Lower lobe of right lung (tissue), 2 donors: ENCODE data around the gene CCDC141. TPM values are rescaled to one million over a fixed set of nuclear protein-coding genes. Genes with fewer than 3 reads are reported as not detected.

Source experiments
- ATAC-seq, 2 donors: fragments of 200-7000 bp; cut with Tn5 transposase; one replicate each; pipeline ENCODE4 v1.9.1; 2020 to 2022; ENCODE audit warnings: mild to moderate bottlenecking in 2 of 2, moderate library complexity in 2 of 2
- DNase-seq: peaks from one replicate; pipeline ENCODE4 v3.0.0-alpha.2; 2020
- H3K27ac ChIP-seq: fragments of 200-600 bp; one replicate; pipeline ENCODE4 v1.8.0; 2022
- H3K27me3 ChIP-seq: fragments of 200-600 bp; one replicate; pipeline ENCODE4 v1.8.0; 2022; ENCODE audit warnings: low read depth
- H3K36me3 ChIP-seq: fragments of 200-600 bp; one replicate; pipeline ENCODE4 v1.8.0; 2022; ENCODE audit warnings: mild to moderate bottlenecking
- H3K4me1 ChIP-seq: fragments of 200-600 bp; one replicate; pipeline ENCODE4 v1.8.0; 2022
- H3K4me3 ChIP-seq: fragments of 200-600 bp; one replicate; pipeline ENCODE4 v1.8.0; 2022; ENCODE audit warnings: mild to moderate bottlenecking
- H3K9me3 ChIP-seq: fragments of 200-600 bp; one replicate; pipeline ENCODE4 v1.8.0; 2022
- CTCF ChIP-seq: fragments of 200-600 bp; IDR thresholded peaks from one replicate; pipeline ENCODE4 v1.8.0; 2022; ENCODE audit warnings: antibody characterized with exemption, mild to moderate bottlenecking
- intact Hi-C: fragments of 100-400 bp; cut with DNase I; formaldehyde crosslinking; loops from one replicate; pipeline ENCODE4 v1.11.0; 2022
- total RNA-seq: library from RNA; stranded (reverse); fragmentation: NEBNext Ultra II Directional; extraction: Animal tissue kit (Norgen Biotek cat#: 25700); gene quantifications from one replicate; pipeline ENCODE4 v1.2.1, GENCODE V29; 2021
- donor health status: DM: no; HTN: yes; CAD: no; lungs with severe emphysema.

The CCDC141 gene
- total RNA-seq, 1 donor from 2014 or later, result 40.5 TPM

GRCh38 chr2:178858896-178859625 is 190.9 kb downstream of the CCDC141 start:
- H3K36me3 ChIP-seq, result peaks cover 3% of the 10 kb centered on the region
- H3K27ac ChIP-seq, result no peak overlapping the region

GRCh38 chr2:178855151-178855550 is 194.8 kb downstream of the CCDC141 start:
- H3K9me3 ChIP-seq, result no peaks in the 10 kb centered on the region
- no peak overlapping the region for H3K4me3 ChIP-seq
- no peaks in the 10 kb centered on the region for H3K4me1 ChIP-seq
- intact Hi-C loops, result no loop called here
- no peak for ATAC-seq
- no peaks in the 10 kb centered on the region for H3K27me3 ChIP-seq
- H3K27ac ChIP-seq, result no peak overlapping the region
- TF ChIP-seq CTCF, result no peak
- no peak for DNase-seq
- H3K36me3 ChIP-seq, result peaks cover 6% of the 10 kb centered on the region

More at GRCh38 chr2:178858896-178859625, 190.9 kb downstream of the CCDC141 start:
- Histone ChIP-seq H3K9me3 (no peaks in the 10 kb centered on the region), H3K4me1 (peaks cover 2% of the 10 kb centered on the region), H3K27me3 (no peaks in the 10 kb centered on the region), H3K4me3 (no peak overlapping the region)
- no peak for TF ChIP-seq CTCF
- no peak for DNase-seq
- intact Hi-C loops, result no loop called here
- ATAC-seq, result no peak

- no peaks in the 10 kb centered on the region for H3K4me1 ChIP-seq
- H3K27ac ChIP-seq, result no peak overlapping the region
- no peaks in the 10 kb centered on the region for H3K9me3 ChIP-seq
- DNase-seq (no peak), ATAC-seq (no peak)
- no peaks in the 10 kb centered on the region for H3K27me3 ChIP-seq
- H3K4me3 ChIP-seq, result no peak overlapping the region
- peaks cover 13% of the 10 kb centered on the region for H3K36me3 ChIP-seq
- no peak for TF ChIP-seq CTCF
- intact Hi-C loops, result no loop called here
These were observed 201.6 kb downstream of the CCDC141 start for GRCh38 chr2:178848335-178848734.

GRCh38 chr2:178846458-178846802 is 203.5 kb downstream of the CCDC141 start:
- intact Hi-C loops, result no loop called here
- H3K27ac ChIP-seq, result no peak overlapping the region
- peaks cover 7% of the 10 kb centered on the region for H3K36me3 ChIP-seq
- H3K9me3 ChIP-seq, result no peaks in the 10 kb centered on the region
- no peaks in the 10 kb centered on the region for H3K27me3 ChIP-seq
- ATAC-seq (no peak), DNase-seq (no peak)
- H3K4me1 ChIP-seq, result no peaks in the 10 kb centered on the region
- H3K4me3 ChIP-seq, result no peak overlapping the region
- no peak for TF ChIP-seq CTCF

GRCh38 chr2:178845566-178846457 is 204.1 kb downstream of the CCDC141 start:
- ATAC-seq, result no peak
- H3K27ac ChIP-seq, result no peak overlapping the region

More at GRCh38 chr2:178845566-178846457, 204.1 kb downstream of the CCDC141 start:
- DNase-seq, result no peak
- Histone ChIP-seq H3K4me1 (no peaks in the 10 kb centered on the region), H3K36me3 (peaks cover 7% of the 10 kb centered on the region), H3K4me3 (no peak overlapping the region), H3K9me3 (no peaks in the 10 kb centered on the region), H3K27me3 (no peaks in the 10 kb centered on the region)
- TF ChIP-seq CTCF, result no peak
- intact Hi-C loops, result no loop called here
